Activated CD4-positive, alpha-beta T cell treated with anti-CD3 and anti-CD28 coated beads, Interleukin-2, amount 50 U/mL, for 16 hours (primary cell): Measurements from ENCODE around the gene RBP3.

Source experiments
- DNase-seq: peaks from one replicate; pipeline ENCODE4 v3.0.0-alpha.2; 2020

RBP3 gene

GRCh38 chr10:47403446-47404318, 55.5 kb downstream of the RBP3 start:
- no peak for DNase-seq

GRCh38 chr10:47404446-47404845, 56.3 kb downstream of the RBP3 start:
- DNase-seq, result no peak

GRCh38 chr10:47404937-47405336, 56.8 kb downstream of the RBP3 start:
- DNase-seq, result no peak

- no peak for DNase-seq
Observed at GRCh38 chr10:47405857-47406547, 57.8 kb downstream of the RBP3 start.

GRCh38 chr10:47406548-47406869, 58.3 kb downstream of the RBP3 start:
- no peak for DNase-seq

- DNase-seq, result no peak
Observed at GRCh38 chr10:47406870-47407691, 58.9 kb downstream of the RBP3 start.
